NCI-H128 (cell line): Measurements from ENCODE around the gene AIPL1.

Source experiments
- DNase-seq: peaks from one replicate; lab custom pipeline; 2025; ENCODE audit not compliant: unreplicated experiment; lab: John Stamatoyannopoulos, UW

The AIPL1 gene

DNA sequence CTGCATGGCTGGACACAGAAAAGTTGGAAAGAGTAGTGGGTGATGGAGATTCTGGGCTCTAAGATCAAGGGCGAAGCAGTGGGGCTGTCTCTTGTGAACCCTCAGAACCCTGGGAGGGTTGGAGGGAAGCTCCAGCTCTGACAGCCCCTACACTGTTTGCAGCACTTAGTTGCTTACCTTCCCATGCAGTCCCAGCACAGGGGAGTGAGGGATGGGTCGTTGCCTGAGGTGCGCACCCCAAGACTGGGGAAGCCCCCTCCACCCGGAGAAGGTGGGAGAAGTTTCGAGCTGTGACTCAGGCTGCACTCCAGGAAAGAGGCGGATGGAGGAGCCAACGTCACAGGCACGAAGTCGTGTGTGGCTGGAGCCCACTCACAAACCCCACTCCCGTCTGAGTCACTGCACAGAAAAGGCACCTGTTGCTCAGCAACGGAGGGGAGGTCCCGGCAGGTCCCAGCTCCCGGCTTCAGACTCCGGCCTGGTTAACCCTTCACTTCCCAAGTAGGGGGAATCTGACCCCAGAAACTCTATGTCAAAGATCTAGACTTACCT is 60.1 kb downstream of the AIPL1 start:
- DNase-seq = no peak

DNA sequence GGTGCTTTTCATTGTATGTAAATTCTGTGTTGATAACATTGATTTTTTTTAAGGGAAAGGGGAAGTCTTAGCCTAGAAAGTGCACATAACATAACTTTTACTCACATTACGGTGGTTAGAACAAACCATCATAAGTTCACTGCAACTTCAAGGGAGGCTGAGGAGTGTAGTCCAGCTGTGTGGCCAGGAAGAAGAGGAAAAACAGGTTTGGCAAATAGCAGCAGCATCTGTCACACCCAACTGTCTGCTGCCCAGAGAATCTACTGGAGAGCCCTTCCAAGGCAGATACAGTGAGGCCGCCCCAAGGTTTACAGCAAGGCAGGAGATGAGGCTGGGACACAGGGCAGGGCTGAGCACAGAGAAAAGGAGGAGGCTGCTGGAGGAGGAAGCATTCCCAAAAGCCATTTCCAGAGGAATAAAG is 60.6 kb downstream of the AIPL1 start:
- DNase-seq = no peak
